GM19043 (cell line): Measurements from ENCODE around the gene ADGRV1.

Experiments
- ATAC-seq: cut with Tn5 transposase; IDR thresholded peaks from one replicate; pipeline ENCODE4 v1.9.1; 2021; ENCODE audit warnings: low read depth; ENCODE audit not compliant: unreplicated experiment

ADGRV1 gene

DNA sequence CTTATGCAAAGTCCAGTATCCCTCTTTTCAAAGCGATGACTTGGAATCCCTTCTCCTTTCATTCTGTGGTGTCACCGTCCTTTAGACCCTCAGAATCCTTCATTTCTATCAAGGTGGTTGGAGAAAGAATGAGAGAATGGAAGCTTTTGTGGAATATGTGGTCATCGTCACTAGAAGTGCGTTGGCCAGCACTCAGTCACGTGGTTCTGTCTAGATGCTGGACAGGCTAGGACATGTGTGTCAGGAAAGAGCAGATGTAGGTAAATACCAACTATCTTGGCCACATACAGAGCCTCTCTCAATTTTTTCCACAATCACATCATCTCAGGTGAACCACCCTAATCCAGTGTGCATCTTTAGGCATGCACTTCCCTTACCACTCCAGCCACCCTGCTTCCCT is 618.5 kb downstream of the ADGRV1 start:
- ATAC-seq = no peak

DNA sequence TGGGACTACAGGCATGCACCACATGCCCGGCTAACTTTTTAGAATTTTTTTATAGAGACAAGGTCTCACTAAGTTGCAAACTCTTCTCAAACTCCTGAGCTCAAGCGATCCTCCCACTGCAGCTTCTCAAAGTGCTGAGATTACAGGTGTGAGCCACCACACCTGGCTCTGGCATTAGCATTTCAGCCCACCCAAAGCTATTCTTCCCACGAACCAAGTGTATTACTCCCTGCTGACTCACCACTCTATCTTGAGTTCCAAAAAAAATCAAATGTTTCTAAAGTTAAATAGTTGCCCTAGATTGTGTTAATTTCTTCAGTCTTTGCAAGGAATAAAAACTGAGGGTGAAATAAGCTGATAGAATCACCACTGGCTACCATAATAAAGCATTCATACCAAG is 619.0 kb downstream of the ADGRV1 start:
- no peak for ATAC-seq

DNA sequence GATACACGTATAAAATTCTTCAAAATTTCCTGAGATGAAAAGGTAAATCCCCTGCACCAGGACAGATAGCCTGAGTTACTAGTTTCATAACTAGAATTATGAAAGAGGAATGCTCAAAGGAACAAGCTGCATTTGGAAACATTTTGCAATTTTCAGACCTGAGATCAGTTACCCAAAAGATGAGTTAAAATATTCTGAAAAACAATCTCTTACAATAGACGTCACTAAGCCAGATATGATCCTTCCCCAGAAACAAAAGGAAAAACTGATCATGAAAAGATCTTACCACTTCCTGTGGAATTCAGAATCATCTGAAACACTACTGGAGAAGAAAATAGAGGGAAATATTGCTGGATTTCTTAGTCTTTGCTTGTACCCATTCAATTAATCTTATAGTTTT is 619.9 kb downstream of the ADGRV1 start:
- no peak for ATAC-seq

DNA sequence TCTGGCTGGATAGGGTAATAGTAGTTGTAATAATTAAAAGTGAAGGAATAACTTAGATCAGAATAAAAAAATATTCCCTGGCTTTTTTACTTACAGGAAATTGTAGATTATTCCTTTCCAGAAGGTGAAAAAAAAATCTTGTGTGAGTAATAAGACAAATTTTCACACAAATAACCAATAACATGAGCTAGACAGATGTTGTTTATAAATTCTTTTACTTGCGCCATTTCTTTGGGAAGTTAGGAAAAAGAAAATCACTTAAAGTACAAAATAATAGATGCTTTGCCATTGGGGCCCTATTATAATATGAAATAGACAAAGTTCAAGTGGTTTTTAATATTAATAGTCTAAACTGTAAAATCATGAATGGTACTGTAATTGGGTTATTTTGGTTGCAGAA is 620.4 kb downstream of the ADGRV1 start:
- no peak for ATAC-seq

DNA sequence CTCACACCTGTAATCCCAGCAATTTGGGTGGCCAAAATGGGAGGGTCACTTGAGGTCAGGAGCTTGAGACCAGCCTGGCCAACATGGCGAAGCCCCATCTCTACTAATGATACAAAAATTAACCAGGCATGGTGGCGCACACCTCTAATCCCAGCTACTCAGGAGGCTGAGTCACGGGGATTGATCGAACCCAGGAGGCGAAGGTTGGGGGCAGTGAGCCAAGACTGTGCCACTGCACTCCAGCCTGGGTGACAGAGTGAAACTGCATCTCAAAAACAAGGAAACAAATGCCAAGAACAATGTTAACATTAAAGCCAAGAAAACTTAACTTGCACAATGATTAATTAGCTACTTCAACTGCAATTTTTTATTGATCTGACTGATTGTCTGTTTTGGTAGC is 621.9 kb downstream of the ADGRV1 start:
- ATAC-seq = no peak

DNA sequence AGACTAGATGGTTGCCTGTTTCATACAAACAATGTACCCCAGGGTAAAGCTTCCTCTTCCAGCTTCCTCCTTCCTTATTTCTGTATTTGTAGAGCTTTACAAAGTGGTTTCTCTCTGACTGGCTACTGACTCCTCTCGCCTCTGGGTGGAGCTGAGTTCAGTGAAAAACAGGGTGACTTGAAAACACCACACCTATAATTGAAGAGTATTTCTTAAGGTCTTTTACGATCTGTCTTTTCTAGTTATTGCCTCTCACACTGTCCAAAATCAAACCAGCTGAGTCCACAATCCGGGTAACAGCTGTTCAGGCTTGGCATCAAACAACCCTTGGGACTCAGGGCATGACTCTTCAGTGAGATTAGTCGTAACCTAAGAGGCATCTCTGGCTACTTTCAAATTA is 624.2 kb downstream of the ADGRV1 start:
- ATAC-seq = peak; percentile 52

DNA sequence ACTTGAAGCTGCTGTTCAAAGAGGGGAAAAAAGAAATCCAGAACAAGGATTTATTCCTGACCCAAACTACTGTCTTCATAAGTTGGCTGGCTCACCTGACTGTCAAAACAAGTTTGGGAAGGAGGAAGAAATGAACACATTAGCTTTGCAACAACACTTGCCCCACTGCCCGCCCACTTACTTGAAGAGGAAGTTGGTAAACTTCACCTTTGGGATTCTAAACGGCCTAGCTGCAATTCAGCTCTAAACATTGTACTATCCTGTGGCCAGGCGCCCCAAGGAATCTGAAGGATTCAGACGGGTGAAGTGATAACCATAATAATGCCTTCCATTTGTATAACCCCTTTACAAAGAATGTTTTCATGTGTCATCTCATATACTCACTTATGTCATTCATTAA is 625.1 kb downstream of the ADGRV1 start:
- ATAC-seq = no peak

DNA sequence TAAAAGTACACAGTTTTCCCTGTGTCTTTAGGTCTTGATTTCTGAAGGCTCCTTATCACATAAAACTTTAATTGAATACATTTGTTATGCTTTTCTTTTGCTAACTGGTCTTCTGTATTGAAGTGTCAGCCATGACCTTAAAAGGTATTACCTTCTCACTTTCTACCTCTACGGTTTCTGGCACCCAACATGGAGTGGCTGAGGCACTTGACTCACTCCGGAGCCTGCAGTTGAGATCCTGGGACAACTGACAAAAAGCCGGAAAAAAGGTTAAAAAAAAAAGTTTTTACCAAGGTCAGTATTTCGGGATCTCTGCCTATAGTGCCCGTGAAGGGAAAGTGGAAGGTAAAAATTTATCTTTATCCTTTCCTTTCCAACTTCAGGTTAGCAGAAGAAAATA is 627.5 kb downstream of the ADGRV1 start:
- no peak for ATAC-seq

DNA sequence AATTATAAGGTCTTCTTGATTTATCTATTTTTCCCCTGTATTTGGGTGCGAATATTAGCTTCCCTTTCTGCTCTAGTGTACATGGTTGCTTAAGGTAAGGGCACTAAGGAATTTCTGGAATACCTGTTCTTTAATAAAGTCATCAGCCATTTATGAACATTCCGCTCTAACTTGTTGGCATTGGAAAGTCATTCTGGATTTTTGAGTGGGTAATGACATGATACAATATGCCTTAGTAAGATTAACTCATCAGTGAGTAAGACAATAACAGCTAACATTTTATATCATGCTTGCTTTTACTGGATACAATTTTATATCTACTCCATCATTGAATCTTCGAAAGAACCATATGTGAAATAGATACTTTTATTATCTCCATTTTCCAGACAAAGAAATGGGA is 628.4 kb downstream of the ADGRV1 start:
- no peak for ATAC-seq

DNA sequence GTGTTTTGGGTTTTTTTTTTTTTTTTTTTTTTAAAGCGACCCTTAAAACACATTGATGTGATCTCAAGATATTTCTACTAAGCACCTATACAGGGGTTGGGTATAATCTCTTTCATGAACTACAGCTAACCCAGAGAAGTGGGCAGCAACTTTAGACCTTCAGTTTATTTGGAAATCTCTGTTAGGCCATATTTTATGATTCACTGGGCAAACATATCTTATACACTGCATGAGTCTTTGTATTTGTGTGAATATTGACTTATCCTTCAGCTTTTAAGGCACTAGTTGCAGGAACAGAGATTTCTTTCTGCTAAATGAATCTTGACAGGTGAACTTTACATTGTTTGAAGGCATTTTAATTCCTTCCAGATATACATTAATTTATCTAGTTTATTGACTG is 630.2 kb downstream of the ADGRV1 start:
- ATAC-seq = no peak

DNA sequence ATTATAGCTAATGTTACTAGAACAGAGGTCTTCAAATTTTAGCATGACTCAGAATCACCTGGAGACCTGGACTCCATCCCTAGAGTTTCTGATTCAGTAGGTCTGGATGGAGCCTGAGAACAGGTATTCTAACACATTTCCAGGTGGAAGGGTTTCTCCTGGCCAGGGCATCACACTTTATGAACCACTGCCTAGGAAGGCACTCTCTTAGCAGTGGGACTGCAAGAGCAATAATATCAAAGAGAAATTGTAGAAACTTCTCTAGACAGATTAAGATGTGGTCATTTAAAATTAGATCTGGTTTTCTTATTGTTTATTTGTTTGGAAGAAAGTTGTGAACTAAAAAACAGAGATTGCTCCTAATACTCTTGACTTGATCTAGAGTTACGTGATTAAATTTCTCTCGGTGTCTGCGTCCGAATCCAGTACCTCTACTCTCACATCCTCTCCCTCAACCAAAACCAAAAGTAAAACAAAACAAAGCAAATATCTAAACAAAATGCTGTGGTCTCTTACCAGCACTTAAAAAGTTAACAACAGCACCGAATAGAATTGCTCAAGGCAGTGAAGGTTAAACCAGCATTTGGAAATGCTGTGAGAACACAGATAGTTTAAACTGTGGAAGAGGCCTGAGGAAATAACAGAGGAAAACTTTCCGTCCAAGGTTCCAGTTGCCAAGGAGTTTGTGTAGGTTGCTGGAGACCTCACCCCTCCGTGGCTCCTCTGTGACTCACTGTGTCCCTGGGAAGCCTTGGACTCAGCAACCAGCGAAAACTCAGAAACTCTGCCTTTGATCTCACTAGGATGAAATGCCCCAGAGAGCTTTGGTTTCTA is 631.1 kb downstream of the ADGRV1 start:
- ATAC-seq = no peak

DNA sequence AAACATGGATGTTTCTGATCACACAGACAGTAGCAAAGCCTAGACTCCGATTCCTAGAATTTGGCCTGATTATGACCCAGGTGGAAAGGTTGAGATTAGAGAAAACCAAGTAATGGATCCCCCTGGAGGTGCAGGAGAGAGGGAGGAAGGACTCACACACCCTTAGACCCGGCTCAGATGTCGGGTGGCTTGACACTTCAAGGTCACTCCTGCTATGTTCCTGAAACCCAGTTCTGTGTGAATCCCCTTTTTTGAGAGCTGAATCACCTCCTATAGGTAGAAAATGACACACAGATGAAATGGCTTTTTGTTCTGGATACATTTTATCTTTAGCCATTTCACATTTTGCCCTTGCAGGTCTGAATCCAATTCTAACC is 631.7 kb downstream of the ADGRV1 start:
- ATAC-seq = no peak

DNA sequence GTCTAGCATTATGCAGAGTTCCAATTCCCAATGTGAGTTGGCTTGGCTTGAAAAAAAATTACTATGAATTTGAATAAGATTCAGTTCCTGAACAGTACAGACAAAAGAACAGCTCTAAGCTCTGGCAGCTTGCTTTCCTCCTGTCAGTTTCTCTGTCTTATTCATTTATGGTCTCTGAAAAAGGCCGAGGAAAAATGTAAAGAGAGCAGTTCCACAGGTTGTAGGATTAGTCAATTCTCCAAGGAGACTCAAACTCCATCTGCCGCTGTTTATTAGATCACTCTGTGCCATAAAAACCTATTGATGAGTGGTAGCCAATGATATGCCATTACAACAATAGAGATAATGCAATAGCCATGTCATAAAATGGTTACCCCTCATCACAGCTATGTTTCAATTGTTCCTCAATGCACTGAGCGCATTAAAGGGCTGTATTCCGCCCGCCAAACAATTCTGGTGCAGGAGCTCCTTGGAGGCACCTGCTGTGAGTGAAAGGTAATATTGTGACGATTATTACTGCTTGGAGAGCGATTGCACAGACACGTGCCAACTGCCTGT is 636.3 kb downstream of the ADGRV1 start:
- ATAC-seq = no peak

DNA sequence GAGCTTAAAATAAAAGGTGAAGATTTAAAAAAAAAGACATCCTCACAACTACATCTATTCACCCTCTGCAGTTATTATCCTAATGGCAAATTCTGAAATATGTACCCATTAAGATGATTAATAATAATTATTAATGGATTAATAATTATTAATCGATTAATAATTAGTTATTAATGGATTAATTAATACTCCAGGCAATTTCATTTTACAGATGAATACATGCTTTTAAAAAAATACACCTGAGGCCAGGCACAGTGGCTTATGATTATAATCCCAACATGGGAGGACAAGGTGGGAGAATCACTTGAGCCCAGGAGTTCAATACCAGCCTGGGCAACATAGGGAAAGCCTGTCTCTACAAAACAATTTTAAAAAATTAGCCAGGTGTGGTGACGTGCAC is 642.1 kb downstream of the ADGRV1 start:
- ATAC-seq = no peak

DNA sequence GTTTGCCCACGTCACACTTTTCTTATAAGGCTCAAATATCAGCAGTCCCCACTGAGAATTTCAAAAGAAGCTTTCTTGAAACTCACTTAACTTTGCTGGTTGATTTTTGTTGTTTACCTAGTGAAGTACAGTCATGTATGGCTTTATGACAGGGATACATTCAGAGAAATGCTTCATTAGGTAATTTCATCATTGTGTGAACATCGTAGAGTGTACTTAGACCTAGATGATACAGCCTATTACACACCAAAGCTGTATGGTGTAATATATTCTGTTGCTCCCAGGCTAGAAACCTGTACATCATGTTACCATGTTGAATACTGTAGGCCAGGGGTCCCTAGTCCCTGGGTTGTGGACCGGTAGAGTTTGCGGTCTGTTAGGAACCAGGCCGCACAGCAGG is 647.5 kb downstream of the ADGRV1 start:
- ATAC-seq = no peak

DNA sequence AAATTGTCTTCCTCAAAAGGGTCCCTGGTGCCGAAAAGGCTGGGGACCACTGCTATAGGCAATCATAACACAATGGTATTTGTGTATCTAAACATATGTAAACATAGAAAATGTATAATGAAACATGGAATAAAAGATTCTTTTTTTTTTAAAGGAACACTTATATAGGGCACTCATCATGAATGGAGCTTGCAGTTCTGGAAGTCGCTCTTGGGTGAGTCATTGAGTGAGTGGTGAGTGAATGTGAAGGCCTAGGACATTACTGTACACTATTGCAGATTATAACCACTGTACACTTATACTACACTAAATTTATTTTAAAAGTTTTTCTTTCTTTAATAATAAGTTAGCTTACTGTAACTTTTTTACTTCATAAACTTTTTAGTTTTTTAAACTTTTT is 648.1 kb downstream of the ADGRV1 start:
- no peak for ATAC-seq

DNA sequence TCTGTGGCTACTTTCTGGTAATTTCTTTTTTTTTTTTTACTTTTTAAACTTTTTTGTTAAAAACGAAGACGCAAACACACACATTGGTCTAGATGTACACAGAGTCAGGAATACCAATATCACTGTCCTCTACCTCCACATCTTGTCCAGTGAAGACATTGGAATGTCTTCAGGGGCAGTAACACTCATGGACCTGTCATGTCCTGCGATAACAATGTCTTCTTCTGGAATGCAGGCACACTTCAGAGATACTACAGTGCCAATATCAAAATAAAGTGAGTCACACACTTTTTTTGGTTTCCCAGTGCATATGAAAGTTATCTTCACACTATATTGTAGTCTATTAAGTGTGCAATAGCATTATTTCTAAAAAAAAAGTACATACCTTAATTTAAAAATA is 648.7 kb downstream of the ADGRV1 start:
- no peak for ATAC-seq

DNA sequence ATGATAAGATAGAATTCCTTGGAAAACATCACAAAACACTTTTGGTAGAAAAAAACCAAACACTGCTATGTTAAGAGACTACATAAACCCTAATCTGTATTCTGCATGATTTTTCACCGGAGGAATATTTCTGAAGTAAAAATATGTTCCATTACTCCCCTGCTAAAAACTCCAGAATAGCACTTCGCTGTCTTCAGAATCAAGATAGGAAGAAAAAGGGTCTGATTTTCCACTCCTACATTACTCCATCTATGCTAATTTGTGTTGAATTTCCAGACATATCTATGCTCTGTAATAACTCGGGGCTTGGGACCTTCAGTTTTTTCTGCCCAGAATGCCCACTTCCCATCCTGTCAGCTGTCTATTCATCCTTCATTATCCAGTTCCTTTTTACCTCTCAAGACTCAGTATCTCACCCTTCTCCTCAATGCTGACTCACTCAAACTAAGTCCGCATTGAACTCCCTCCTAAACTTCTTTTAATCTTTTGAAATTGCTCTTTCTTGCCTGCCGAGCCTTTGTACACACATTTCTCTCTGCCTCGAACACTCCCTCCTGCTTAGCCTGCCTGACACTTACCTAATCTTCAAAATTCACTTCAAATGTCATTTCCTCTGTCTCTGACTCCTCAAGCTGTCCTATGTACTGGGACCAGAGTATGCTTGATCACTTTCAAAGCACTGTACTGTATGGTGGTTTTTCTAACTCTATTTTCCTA is 653.6 kb downstream of the ADGRV1 start:
- no peak for ATAC-seq

DNA sequence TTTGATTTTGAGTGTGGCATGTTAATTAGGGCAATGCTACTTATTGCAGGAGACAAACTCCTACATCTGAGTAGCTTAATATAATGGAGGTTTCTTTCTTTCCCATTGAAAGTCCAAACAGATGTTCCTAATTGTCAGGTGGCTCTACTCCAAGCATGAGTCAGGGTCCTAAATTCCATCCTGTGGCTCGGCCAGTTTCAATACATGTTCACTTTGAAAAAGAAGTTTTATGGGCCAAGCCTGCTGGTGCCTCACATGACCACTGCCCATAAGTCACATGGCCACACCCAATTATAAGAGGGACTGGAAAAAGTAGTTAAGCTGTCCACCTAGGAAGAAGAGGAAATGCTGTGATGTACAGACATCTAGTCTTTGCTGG is 654.1 kb downstream of the ADGRV1 start:
- ATAC-seq = no peak
